ENCODE data around the gene ABL1.

The ABL1 gene

GRCh38 chr9:130918101-130918825 lies 83.2 kb downstream of the ABL1 start:
- DNase-seq (ENCODE audit: low read depth): no peak
- TF ChIP-seq, protein P1, sequence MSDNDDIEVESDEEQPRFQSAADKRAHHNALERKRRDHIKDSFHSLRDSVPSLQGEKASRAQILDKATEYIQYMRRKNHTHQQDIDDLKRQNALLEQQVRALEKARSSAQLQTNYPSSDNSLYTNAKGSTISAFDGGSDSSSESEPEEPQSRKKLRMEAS (IDR thresholded peaks at IDR 0.05; ENCODE audit: low read depth, low read length): no peak
- TF ChIP-seq MYC (IDR thresholded peaks at IDR 0.05; ENCODE audit: low read depth, low read length) (no peak), CTCF (IDR thresholded peaks at IDR 0.05; ENCODE audit: low read depth, low read length) (no peak), POLR2A (IDR thresholded peaks at IDR 0.05; ENCODE audit: extremely low read depth, insufficient read length) (no peak)
- no peak overlapping the region for H3K4me3 ChIP-seq (ENCODE audit: low read depth, low read length)

- DNase-seq (ENCODE audit: low read depth): no peak
- H3K4me3 ChIP-seq (ENCODE audit: low read depth, low read length): no peak overlapping the region
- no peak for TF ChIP-seq POLR2A (IDR thresholded peaks at IDR 0.05; ENCODE audit: extremely low read depth, insufficient read length)
- TF ChIP-seq MYC (IDR thresholded peaks at IDR 0.05; ENCODE audit: low read depth, low read length): no peak
- TF ChIP-seq CTCF (IDR thresholded peaks at IDR 0.05; ENCODE audit: low read depth, low read length): no peak
- TF ChIP-seq, protein P1 (IDR thresholded peaks at IDR 0.05; ENCODE audit: low read depth, low read length): no peak
Measured at GRCh38 chr9:130918826-130919558, 83.9 kb downstream of the ABL1 start.

- no peak for DNase-seq (ENCODE audit: low read depth)
- TF ChIP-seq MYC (IDR thresholded peaks at IDR 0.05; ENCODE audit: low read depth, low read length): no peak
- TF ChIP-seq CTCF (IDR thresholded peaks at IDR 0.05; ENCODE audit: low read depth, low read length): no peak
- no peak for TF ChIP-seq POLR2A (IDR thresholded peaks at IDR 0.05; ENCODE audit: extremely low read depth, insufficient read length)
- TF ChIP-seq, protein P1 (IDR thresholded peaks at IDR 0.05; ENCODE audit: low read depth, low read length): no peak
- H3K4me3 ChIP-seq (ENCODE audit: low read depth, low read length): no peak overlapping the region
Measured at GRCh38 chr9:130919559-130920145, 84.6 kb downstream of the ABL1 start.

GRCh38 chr9:130920233-130920632 lies 85.2 kb downstream of the ABL1 start:
- TF ChIP-seq, protein P1 (IDR thresholded peaks at IDR 0.05; ENCODE audit: low read depth, low read length): no peak
- TF ChIP-seq POLR2A (IDR thresholded peaks at IDR 0.05; ENCODE audit: extremely low read depth, insufficient read length): no peak
- TF ChIP-seq CTCF (IDR thresholded peaks at IDR 0.05; ENCODE audit: low read depth, low read length): no peak
- no peak for TF ChIP-seq MYC (IDR thresholded peaks at IDR 0.05; ENCODE audit: low read depth, low read length)
- no peak overlapping the region for H3K4me3 ChIP-seq (ENCODE audit: low read depth, low read length)
- DNase-seq (ENCODE audit: low read depth): no peak

DNA sequence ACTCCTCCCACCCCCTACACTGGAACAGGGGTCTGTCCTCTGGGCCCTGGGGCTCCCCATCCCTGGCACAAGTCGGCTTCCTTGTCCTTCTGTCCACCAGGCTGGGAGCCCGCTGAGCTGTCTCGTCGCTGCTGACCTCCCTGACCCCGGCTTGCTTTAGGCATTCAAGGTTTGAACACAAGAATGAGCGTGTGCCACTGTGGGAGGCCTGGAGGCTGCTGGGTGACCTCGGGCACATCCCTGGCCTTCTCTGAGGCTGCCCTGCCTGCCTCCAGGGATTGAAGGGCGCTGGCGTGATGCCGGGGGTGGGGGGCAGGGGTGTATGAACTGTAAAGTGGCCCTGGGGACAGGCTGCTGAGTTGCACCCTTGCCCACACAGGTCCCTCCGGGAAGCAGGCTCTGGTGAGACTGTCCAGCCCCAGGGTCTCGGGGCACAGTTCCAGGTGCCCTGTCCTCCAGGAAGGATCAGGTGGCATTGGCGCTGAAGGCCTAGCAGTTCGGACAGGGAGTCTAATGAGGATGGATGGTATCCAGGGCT lies 85.8 kb downstream of the ABL1 start:
- no peak for DNase-seq (ENCODE audit: low read depth)
- H3K4me3 ChIP-seq (ENCODE audit: low read depth, low read length): no peak overlapping the region
- TF ChIP-seq MYC (IDR thresholded peaks at IDR 0.05; ENCODE audit: low read depth, low read length) (no peak), CTCF (IDR thresholded peaks at IDR 0.05; ENCODE audit: low read depth, low read length) (no peak), POLR2A (IDR thresholded peaks at IDR 0.05; ENCODE audit: extremely low read depth, insufficient read length) (no peak)
- TF ChIP-seq, protein P1 (IDR thresholded peaks at IDR 0.05; ENCODE audit: low read depth, low read length): no peak

Data from NB4 (cell line).